CD14-positive monocyte (primary cell): Measurements from ENCODE around the gene TBC1D9B. TPM values are rescaled to one million over a fixed set of nuclear protein-coding genes. Genes with fewer than 3 reads are reported as not detected.

ENCODE experiments used
- DNase-seq, 3 donors: peaks; one replicate each; pipeline ENCODE4 v3.0.0-alpha.2; 2011 to 2022
- H2AFZ ChIP-seq: 2 replicates; pipeline ENCODE4 v1.6.0; 2012; ENCODE audit warnings: mild to moderate bottlenecking, low read depth, low read length, inconsistent platforms; ENCODE audit not compliant: insufficient read depth, poor library complexity, severe bottlenecking
- H3K27ac ChIP-seq, 2 donors: 1 replicate in 1 of 2; 2 replicates in 1 of 2; pipeline ENCODE4 v1.5.1; 2012 to 2013; ENCODE audit warnings: low read length in 2 of 2, control low read depth in 1 of 2, inconsistent platforms in 1 of 2, low read depth in 1 of 2, mild to moderate bottlenecking in 1 of 2
- H3K27me3 ChIP-seq, 2 donors: one replicate each; pipeline versions ENCODE4 v1.6.0 to v1.6.1; 2011 to 2013; ENCODE audit warnings: low read length in 2 of 2; ENCODE audit not compliant: control insufficient read depth in 2 of 2, insufficient read depth in 2 of 2
- H3K36me3 ChIP-seq, 2 donors: replicated peaks in 1 of 2; 1 replicate in 1 of 2; 2 replicates in 1 of 2; pipeline versions ENCODE4 v1.5.1 to v1.6.1; 2012 to 2013; ENCODE audit warnings: low read length in 2 of 2, control low read depth in 1 of 2, inconsistent platforms in 1 of 2, mild to moderate bottlenecking in 1 of 2; ENCODE audit not compliant: insufficient read depth in 2 of 2, control insufficient read depth in 1 of 2
- H3K4me1 ChIP-seq, 2 donors: 1 replicate in 1 of 2; 2 replicates in 1 of 2; pipeline versions ENCODE4 v1.5.1 to v1.6.1; 2012 to 2013; ENCODE audit warnings: low read length in 2 of 2, control low read depth in 1 of 2, inconsistent platforms in 1 of 2, mild to moderate bottlenecking in 1 of 2, moderate library complexity in 1 of 2; ENCODE audit not compliant: insufficient read depth in 2 of 2, control insufficient read depth in 1 of 2
- H3K4me2 ChIP-seq: replicated peaks from 2 replicates; pipeline ENCODE3; 2012; ENCODE audit warnings: low read length, moderate library complexity, mild to moderate bottlenecking; ENCODE audit not compliant: poor library complexity, severe bottlenecking; ENCODE audit errors: extremely low read depth
- H3K4me3 ChIP-seq, 3 experiments: fragments of 200-600 bp in 1 of 3; sonication (generic) in 1 of 3; replicated peaks in 1 of 3; 1 replicate in 2 of 3; 2 replicates in 1 of 3; pipeline ENCODE4 v1.5.1; 2011 to 2013; ENCODE audit warnings: low read length in 3 of 3, mild to moderate bottlenecking in 3 of 3, control low read depth in 2 of 3, low read depth in 2 of 3, inconsistent platforms in 1 of 3, moderate library complexity in 1 of 3
- H3K79me2 ChIP-seq: 2 replicates; pipeline ENCODE4 v1.6.0; 2012; ENCODE audit warnings: mild to moderate bottlenecking, control low read depth, inconsistent platforms, low read length, moderate library complexity; ENCODE audit not compliant: insufficient read depth
- H3K9ac ChIP-seq: 2 replicates; pipeline ENCODE4 v1.6.0; 2017; ENCODE audit warnings: low read length, mild to moderate bottlenecking; ENCODE audit not compliant: insufficient read depth, poor library complexity, severe bottlenecking
- H3K9me3 ChIP-seq, 2 donors: replicated peaks in 1 of 2; 1 replicate in 1 of 2; 2 replicates in 1 of 2; pipeline versions ENCODE4 v1.5.1 to v1.6.1; 2012 to 2013; ENCODE audit warnings: low read length in 2 of 2, control low read depth in 1 of 2; ENCODE audit not compliant: control insufficient read depth in 1 of 2, insufficient read depth in 1 of 2
- H4K20me1 ChIP-seq: 2 replicates; pipeline ENCODE4 v1.6.0; 2012; ENCODE audit warnings: mild to moderate bottlenecking, low read length, control low read depth, moderate library complexity; ENCODE audit not compliant: insufficient read depth
- H3K27ac Mint-ChIP-seq, 7 donors: one replicate each; pipeline ENCODE4 v1.8.0; 2020; ENCODE audit warnings: mild to moderate bottlenecking in 7 of 7, mixed read lengths in 7 of 7, moderate library complexity in 6 of 7, inconsistent platforms in 2 of 7
- H3K27me3 Mint-ChIP-seq, 3 donors: one replicate each; pipeline ENCODE4 v1.8.0; 2021 to 2022; ENCODE audit warnings: low read depth in 3 of 3, mild to moderate bottlenecking in 3 of 3, mixed read lengths in 3 of 3, moderate library complexity in 3 of 3, inconsistent platforms in 1 of 3
- H3K36me3 Mint-ChIP-seq, 2 donors: one replicate each; pipeline ENCODE4 v1.8.0; 2020; ENCODE audit warnings: mixed read lengths in 2 of 2, inconsistent platforms in 1 of 2, mild to moderate bottlenecking in 1 of 2
- H3K4me1 Mint-ChIP-seq: one replicate; pipeline ENCODE4 v1.8.0; 2020; ENCODE audit warnings: mild to moderate bottlenecking, mixed read lengths
- H3K4me3 Mint-ChIP-seq, 2 donors: one replicate each; pipeline ENCODE4 v1.8.0; 2020; ENCODE audit warnings: mild to moderate bottlenecking in 2 of 2, mixed read lengths in 2 of 2, moderate library complexity in 1 of 2
- H3K9me3 Mint-ChIP-seq, 7 donors: one replicate each; pipeline ENCODE4 v1.8.0; 2020 to 2022; ENCODE audit warnings: mixed read lengths in 7 of 7, mild to moderate bottlenecking in 6 of 7, moderate library complexity in 6 of 7, inconsistent platforms in 2 of 7
- CTCF ChIP-seq: fragments of 200-600 bp; IDR thresholded peaks from one replicate; pipeline ENCODE4 v1.8.0; 2022; ENCODE audit warnings: antibody characterized with exemption, mild to moderate bottlenecking
- WGBS: methylation state at CpG from one replicate; pipeline ENCODE4 v1.1.5; 2013; ENCODE audit warnings: missing lambda C conversion rate; ENCODE audit not compliant: insufficient coverage; 5-methylcytosine and 5-hydroxymethylcytosine counted together
- intact Hi-C, 2 donors: fragments of 100-400 bp; cut with micrococcal nuclease; formaldehyde crosslinking; loops; one replicate each; pipeline versions ENCODE4 v1.15.0 to v1.15.1; 2023
- polyA plus RNA-seq, 3 donors: library from polyadenylated mRNA; depleted of rRNA in 1 of 3; unstranded in 2 of 3; stranded (reverse) in 1 of 3; fragments of 300-500 nt in 2 of 3; fragments of >200 nt in 1 of 3; fragmentation: Illumina TruSeq in 2 of 3; gene quantifications; 1 replicate in 2 of 3; 2 replicates in 1 of 3; pipeline ENCODE4 v1.2.3, GENCODE V29; 2012 to 2021

TBC1D9B gene
- polyA plus RNA-seq, 3 donors, result 13.4 to 116 (median 26.3) TPM

DNA sequence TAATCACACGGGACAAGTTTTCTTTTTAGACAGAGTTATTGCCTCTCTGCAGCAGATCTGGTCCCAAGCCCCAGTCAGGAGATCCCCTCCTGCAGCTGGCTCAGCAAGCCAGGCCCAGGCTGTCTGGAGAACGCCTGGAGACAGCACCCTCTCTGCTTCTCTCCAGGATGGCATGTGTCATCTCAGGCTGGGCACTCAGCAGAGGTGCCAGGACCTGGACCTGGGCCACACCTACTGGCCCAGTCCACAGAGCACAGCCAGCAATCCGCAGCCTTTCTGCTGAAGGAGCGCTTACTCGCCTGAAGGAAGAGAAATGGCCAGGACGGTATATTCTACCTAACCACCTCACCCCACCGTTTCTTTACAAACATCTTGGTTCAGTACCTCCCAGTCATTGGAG is 4.7 kb upstream of the TBC1D9B start:
- Histone ChIP-seq H3K36me3 (no peaks in the 10 kb centered on the region), H3K79me2 (no peaks in the 10 kb centered on the region), H3K9me3 (no peaks in the 10 kb centered on the region), H3K4me2 (no peak overlapping the region), H3K4me3 (no peak overlapping the region), H3K4me1 (peaks cover 38 to 52% of the 10 kb centered on the region in 2 donors), H3K27ac (no peak overlapping the region), H3K9ac (no peak overlapping the region), H3K27me3 (no peaks in the 10 kb centered on the region), H4K20me1 (no peaks in the 10 kb centered on the region), H2AFZ (no peak overlapping the region)
- TF ChIP-seq CTCF, result no peak
- Mint-ChIP-seq H3K27ac (peak overlapping the region in 2 of 7 donors; percentile 70 to 95), H3K27me3 (peaks cover 0 to 2% (median 0%) of the 10 kb centered on the region in 3 donors), H3K36me3 (no peaks in the 10 kb centered on the region), H3K4me3 (no peak overlapping the region), H3K9me3 (peaks cover 0 to 2% (median 0%) of the 10 kb centered on the region in 7 donors), H3K4me1 (peaks cover 40% of the 10 kb centered on the region)
- no peak for DNase-seq
- WGBS, result 69% methylated on average over 3 of the region's 7 CpGs
- intact Hi-C loops, result loop anchor here in 1 of 2 donors (5.0 kb wide), 1 partner anchor 45 kb away; no protein-coding TSS in a partner anchor

- H3K9me3 Mint-ChIP-seq, result no peaks in the 10 kb centered on the region
- H3K27ac Mint-ChIP-seq, result peak overlapping the region in 1 of 7 donors; percentile 85
- no peaks in the 10 kb centered on the region for H3K9me3 ChIP-seq
Measured at GRCh38 chr5:179909224-179909623, 1.5 kb upstream of the TBC1D9B start.

More at GRCh38 chr5:179909224-179909623, 1.5 kb upstream of the TBC1D9B start:
- Mint-ChIP-seq H3K27me3 (peaks cover 0 to 2% (median 0%) of the 10 kb centered on the region in 3 donors), H3K36me3 (peaks cover 12 to 14% of the 10 kb centered on the region in 2 donors), H3K4me1 (peaks cover 54% of the 10 kb centered on the region), H3K4me3 (no peak overlapping the region)
- H4K20me1 ChIP-seq, result peaks cover 21% of the 10 kb centered on the region
- peak overlapping the region in 1 of 2 donors; percentile 86 for H3K27ac ChIP-seq
- intact Hi-C loops, result loop anchor here (5.0 to 10.0 kb wide), 2 partner anchors 64 to 107 kb away; no protein-coding TSS in a partner anchor
- peaks cover 26% of the 10 kb centered on the region for H3K79me2 ChIP-seq
- WGBS, result 100% methylated on average over 1 of the region's 6 CpGs
- peaks cover 5 to 7% of the 10 kb centered on the region in 2 donors for H3K36me3 ChIP-seq
- no peak for DNase-seq
- no peak overlapping the region for H3K9ac ChIP-seq
- H3K4me2 ChIP-seq, result no peak overlapping the region
- no peak for TF ChIP-seq CTCF
- H3K4me1 ChIP-seq, result peaks cover 44 to 58% of the 10 kb centered on the region in 2 donors
- no peaks in the 10 kb centered on the region for H3K27me3 ChIP-seq
- no peak overlapping the region for H2AFZ ChIP-seq
- H3K4me3 ChIP-seq, result no peak overlapping the region
